Sigmoid colon (tissue), 3 donors: ENCODE results near the gene RITA1.

Source experiments
- CTCF ChIP-seq, 4 experiments: fragments of 450-650 bp in 3 of 4; fragments of 200-600 bp in 1 of 4; IDR thresholded peaks; one replicate each; pipeline ENCODE4 v1.5.1; 2016 to 2019; ENCODE audit warnings: antibody characterized with exemption in 4 of 4, mild to moderate bottlenecking in 3 of 4, moderate library complexity in 2 of 4
- POLR2A ChIP-seq, 2 donors: fragments of 450-650 bp; IDR thresholded peaks; one replicate each; pipeline ENCODE4 v1.6.1; 2016; ENCODE audit warnings: antibody characterized with exemption in 2 of 2, mild to moderate bottlenecking in 2 of 2, moderate library complexity in 2 of 2

- no peak for TF ChIP-seq CTCF (IDR thresholded peaks at IDR 0.05)
- TF ChIP-seq POLR2A (IDR thresholded peaks at IDR 0.05): no peak
These were observed 45.1 kb downstream of the RITA1 start for GRCh38 chr12:113230315-113231234.
